HepG2 (cell line): Measurements from ENCODE around the gene PDGFD.

Source experiments
- POLR2AphosphoS5 ChIP-seq: IDR thresholded peaks from 2 replicates; pipeline ENCODE4 v1.6.1; 2012; ENCODE audit warnings: low read depth, low read length
- ZNF343 ChIP-seq: sonication (generic); formaldehyde crosslinking; IDR thresholded peaks from 2 replicates; pipeline ENCODE4 v1.4.0; 2020; ENCODE audit warnings: mild to moderate bottlenecking, missing genetic modification reagents
- ZNF354B ChIP-seq: sonication (generic); formaldehyde crosslinking; IDR thresholded peaks from 2 replicates; pipeline ENCODE4 v1.8.0; 2022; ENCODE audit warnings: mild to moderate bottlenecking, missing genetic modification reagents
- ZNF558 ChIP-seq: sonication (generic); formaldehyde crosslinking; IDR thresholded peaks from 2 replicates; pipeline ENCODE4 v1.9.0; 2022; ENCODE audit warnings: mild to moderate bottlenecking, missing genetic modification reagents, borderline replicate concordance
- ZNF574 ChIP-seq: sonication (generic); formaldehyde crosslinking; IDR thresholded peaks from 2 replicates; pipeline ENCODE4 v1.4.0; 2020; ENCODE audit warnings: missing genetic modification reagents

GRCh38 chr11:104049116-104049515, 114.8 kb downstream of the PDGFD start:
- no peak for TF ChIP-seq POLR2AphosphoS5
- TF ChIP-seq ZNF354B (CRISPR knock-in tag) = no peak
- TF ChIP-seq ZNF343 (CRISPR knock-in tag) = no peak
- no peak for TF ChIP-seq ZNF574 (CRISPR knock-in tag)
- TF ChIP-seq ZNF558 = no peak
